SK-N-SH treated with all-trans-retinoic acid at 6 μM for 48 hours (cell line): ENCODE data around the gene OR2G3.

Source experiments
- ATAC-seq: fragments of 200-7000 bp; cut with Tn5 transposase; 3 replicates; pipeline ENCODE4 v1.9.1; 2020; ENCODE audit warnings: mild to moderate bottlenecking, moderate library complexity
- ARNTL ChIP-seq: fragments of 450-650 bp; formaldehyde crosslinking; IDR thresholded peaks from 2 replicates; pipeline ENCODE4 v1.5.0; 2020; ENCODE audit warnings: low read depth, mild to moderate bottlenecking, moderate library complexity, borderline replicate concordance
- BACH2 ChIP-seq: fragments of 250-450 bp; sonication (Bioruptor Pico); IDR thresholded peaks from 2 replicates; pipeline ENCODE4 v1.9.0; 2021; ENCODE audit warnings: mild to moderate bottlenecking, borderline replicate concordance
- CSDC2 ChIP-seq: fragments of 250-450 bp; sonication (Bioruptor Pico); IDR thresholded peaks from 2 replicates; pipeline ENCODE4 v1.5.0; 2020; ENCODE audit warnings: mild to moderate bottlenecking, moderate library complexity
- ESRRG ChIP-seq: fragments of 250-450 bp; sonication (Bioruptor Pico); IDR thresholded peaks from 2 replicates; pipeline ENCODE4 v1.6.1; 2021; ENCODE audit warnings: mild to moderate bottlenecking
- GLIS3 ChIP-seq: fragments of 250-450 bp; sonication (Bioruptor Pico); IDR thresholded peaks from 2 replicates; pipeline ENCODE4 v1.5.0; 2020; ENCODE audit warnings: mild to moderate bottlenecking, moderate library complexity
- ISL1 ChIP-seq: fragments of 250-450 bp; sonication (Bioruptor Pico); IDR thresholded peaks from 2 replicates; pipeline ENCODE4 v2.1.2; 2022; ENCODE audit warnings: mild to moderate bottlenecking, moderate library complexity
- PATZ1 ChIP-seq: fragments of 250-450 bp; sonication (Bioruptor Pico); IDR thresholded peaks from 2 replicates; pipeline ENCODE4 v1.8.0; 2020; ENCODE audit warnings: mild to moderate bottlenecking, moderate library complexity, borderline replicate concordance
- SNAI2 ChIP-seq: fragments of 250-450 bp; sonication (Bioruptor Pico); IDR thresholded peaks from 2 replicates; pipeline ENCODE4 v1.5.0; 2020; ENCODE audit warnings: mild to moderate bottlenecking, moderate library complexity
- TCF4 ChIP-seq: fragments of 250-450 bp; sonication (Bioruptor Pico); IDR thresholded peaks from 2 replicates; pipeline ENCODE4 v1.8.0; 2021; ENCODE audit warnings: mild to moderate bottlenecking, moderate library complexity, borderline replicate concordance
- TSHZ2 ChIP-seq: fragments of 250-450 bp; sonication (Bioruptor Pico); IDR thresholded peaks from 2 replicates; pipeline ENCODE4 v1.5.0; 2020; ENCODE audit warnings: mild to moderate bottlenecking, moderate library complexity
- ZC3H10 ChIP-seq: fragments of 250-450 bp; sonication (Bioruptor Pico); IDR thresholded peaks from 2 replicates; pipeline ENCODE4 v1.5.1; 2021; ENCODE audit warnings: mild to moderate bottlenecking, moderate library complexity
- ZFP3 ChIP-seq: fragments of 250-450 bp; sonication (Bioruptor Pico); IDR thresholded peaks from 2 replicates; pipeline ENCODE4 v1.5.0; 2020; ENCODE audit warnings: mild to moderate bottlenecking, moderate library complexity
- ZFP30 ChIP-seq: fragments of 450-650 bp; formaldehyde crosslinking; IDR thresholded peaks from 2 replicates; pipeline ENCODE4 v1.5.0; 2022; ENCODE audit warnings: mild to moderate bottlenecking, moderate library complexity
- ZNF565 ChIP-seq: fragments of 450-650 bp; formaldehyde crosslinking; conservative IDR thresholded peaks from 2 replicates; pipeline ENCODE4 v1.5.0; 2020; ENCODE audit warnings: low read depth, mild to moderate bottlenecking, moderate library complexity
- ZNF70 ChIP-seq: fragments of 450-650 bp; formaldehyde crosslinking; IDR thresholded peaks from 2 replicates; pipeline ENCODE4 v1.5.0; 2020; ENCODE audit warnings: mild to moderate bottlenecking, moderate library complexity
- ZNF8 ChIP-seq: fragments of 450-650 bp; formaldehyde crosslinking; IDR thresholded peaks from 2 replicates; pipeline ENCODE4 v1.5.0; 2020; ENCODE audit warnings: mild to moderate bottlenecking, moderate library complexity
- TF ChIP-seq, protein P1 (sequence below): fragments of 250-450 bp; sonication (Bioruptor Pico); IDR thresholded peaks from 2 replicates; pipeline ENCODE4 v1.5.1; 2021; ENCODE audit warnings: mild to moderate bottlenecking, moderate library complexity
- TF ChIP-seq, protein P2 (sequence below): fragments of 250-450 bp; sonication (Bioruptor Pico); IDR thresholded peaks from 2 replicates; pipeline ENCODE4 v1.8.0; 2021; ENCODE audit warnings: low read depth, mild to moderate bottlenecking, moderate library complexity, borderline replicate concordance
- TF ChIP-seq, protein P3 (sequence below): fragments of 250-450 bp; sonication (Bioruptor Pico); IDR thresholded peaks from 2 replicates; pipeline ENCODE4 v1.5.1; 2020; ENCODE audit warnings: low read depth, mild to moderate bottlenecking, moderate library complexity

The OR2G3 gene

GRCh38 chr1:247605286-247605685, at the start of gene OR2G3:
TSS of gene OR2G3 (plus strand) at chr1:247605586. CDS start at chr1:247605586, 0 bp downstream.
- ATAC-seq, result no peak

DNA sequence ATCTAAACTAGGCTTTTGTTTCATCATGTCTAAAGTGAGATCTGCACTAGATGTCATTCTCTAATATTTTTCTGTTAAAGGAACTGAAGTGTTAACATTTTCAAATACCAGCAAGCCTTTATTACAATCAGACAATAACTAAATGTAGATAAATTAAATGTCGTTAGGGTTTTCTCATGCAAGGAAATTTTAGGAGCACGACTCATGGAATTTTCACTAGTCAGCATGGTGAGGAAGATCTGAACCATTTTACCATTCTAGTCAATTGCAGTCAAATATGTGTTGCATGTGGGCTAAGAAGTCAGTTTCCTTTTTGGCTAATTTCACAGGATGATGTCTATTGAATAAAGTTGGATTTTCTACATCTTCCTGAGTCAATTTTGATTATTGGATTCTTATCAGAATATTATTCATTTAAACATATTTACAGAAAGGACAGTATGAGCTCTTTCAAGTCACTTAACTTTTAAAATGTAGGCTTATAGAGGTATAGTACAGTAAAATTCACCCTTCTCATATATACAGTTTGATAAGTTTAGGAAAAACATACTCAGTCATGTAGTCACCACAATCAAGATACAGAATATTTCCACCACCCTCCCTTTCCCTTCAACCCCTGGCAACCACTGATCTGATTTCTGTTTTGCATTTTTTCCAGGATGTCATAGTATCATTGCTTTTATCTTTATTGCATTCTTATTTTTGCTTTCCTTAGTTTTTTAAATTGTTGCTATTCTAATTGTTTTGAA, 47.3 kb upstream of the OR2G3 start:
- TF ChIP-seq ISL1 (CRISPR knock-in tag) (no peak), ESRRG (CRISPR knock-in tag) (no peak), SNAI2 (no peak), BACH2 (CRISPR knock-in tag) (no peak), ZFP30 (CRISPR knock-in tag) (no peak)
- TF ChIP-seq, protein P1, sequence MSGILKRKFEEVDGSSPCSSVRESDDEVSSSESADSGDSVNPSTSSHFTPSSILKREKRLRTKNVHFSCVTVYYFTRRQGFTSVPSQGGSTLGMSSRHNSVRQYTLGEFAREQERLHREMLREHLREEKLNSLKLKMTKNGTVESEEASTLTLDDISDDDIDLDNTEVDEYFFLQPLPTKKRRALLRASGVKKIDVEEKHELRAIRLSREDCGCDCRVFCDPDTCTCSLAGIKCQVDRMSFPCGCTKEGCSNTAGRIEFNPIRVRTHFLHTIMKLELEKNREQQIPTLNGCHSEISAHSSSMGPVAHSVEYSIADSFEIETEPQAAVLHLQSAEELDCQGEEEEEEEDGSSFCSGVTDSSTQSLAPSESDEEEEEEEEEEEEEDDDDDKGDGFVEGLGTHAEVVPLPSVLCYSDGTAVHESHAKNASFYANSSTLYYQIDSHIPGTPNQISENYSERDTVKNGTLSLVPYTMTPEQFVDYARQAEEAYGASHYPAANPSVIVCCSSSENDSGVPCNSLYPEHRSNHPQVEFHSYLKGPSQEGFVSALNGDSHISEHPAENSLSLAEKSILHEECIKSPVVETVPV (CRISPR knock-in tag), result no peak
- no peak for ATAC-seq

More at GRCh38 chr1:247605286-247605685, at the start of gene OR2G3:
- TF ChIP-seq CSDC2 (CRISPR knock-in tag), result no peak
- no peak for TF ChIP-seq ZFP30 (CRISPR knock-in tag)

GRCh38 chr1:247561711-247562110, 43.7 kb upstream of the OR2G3 start:
- TF ChIP-seq, protein P1 (CRISPR knock-in tag), result no peak
- TF ChIP-seq GLIS3 (CRISPR knock-in tag), result no peak
- TF ChIP-seq ZNF70 (CRISPR knock-in tag), result no peak
- TF ChIP-seq ZNF565 (CRISPR knock-in tag), result no peak
- no peak for ATAC-seq

DNA sequence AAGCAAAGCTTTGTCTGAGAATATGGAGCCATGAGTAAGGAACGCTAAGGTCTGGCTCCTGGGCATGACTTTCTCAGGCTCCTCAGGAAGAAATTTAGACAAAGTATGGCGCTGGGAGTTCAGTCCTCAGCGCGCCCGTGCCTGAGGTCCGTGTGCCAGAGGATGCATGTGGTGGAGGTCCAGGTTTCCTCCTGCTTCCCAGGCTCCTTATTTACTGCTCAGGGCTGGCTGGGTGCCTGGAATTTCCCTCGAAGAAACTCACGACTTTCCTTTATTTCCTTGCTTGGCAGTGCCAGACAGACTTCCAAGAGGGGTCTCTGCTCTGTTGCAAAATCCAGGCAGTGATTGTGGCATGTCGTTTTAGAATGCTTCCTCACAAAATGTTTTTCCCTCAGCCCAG, 43.2 kb upstream of the OR2G3 start:
- ATAC-seq, result no peak
- TF ChIP-seq ZNF70 (CRISPR knock-in tag) (no peak), CSDC2 (CRISPR knock-in tag) (no peak), ZFP3 (CRISPR knock-in tag) (no peak), ZNF565 (CRISPR knock-in tag) (no peak), ZNF8 (CRISPR knock-in tag) (no peak), ARNTL (CRISPR knock-in tag) (no peak), SNAI2 (no peak), ISL1 (CRISPR knock-in tag) (no peak), PATZ1 (CRISPR knock-in tag) (no peak), TCF4 (no peak), GLIS3 (CRISPR knock-in tag) (no peak), ZC3H10 (CRISPR knock-in tag) (no peak), TSHZ2 (CRISPR knock-in tag) (no peak), ESRRG (CRISPR knock-in tag) (no peak)
- TF ChIP-seq, protein P2, sequence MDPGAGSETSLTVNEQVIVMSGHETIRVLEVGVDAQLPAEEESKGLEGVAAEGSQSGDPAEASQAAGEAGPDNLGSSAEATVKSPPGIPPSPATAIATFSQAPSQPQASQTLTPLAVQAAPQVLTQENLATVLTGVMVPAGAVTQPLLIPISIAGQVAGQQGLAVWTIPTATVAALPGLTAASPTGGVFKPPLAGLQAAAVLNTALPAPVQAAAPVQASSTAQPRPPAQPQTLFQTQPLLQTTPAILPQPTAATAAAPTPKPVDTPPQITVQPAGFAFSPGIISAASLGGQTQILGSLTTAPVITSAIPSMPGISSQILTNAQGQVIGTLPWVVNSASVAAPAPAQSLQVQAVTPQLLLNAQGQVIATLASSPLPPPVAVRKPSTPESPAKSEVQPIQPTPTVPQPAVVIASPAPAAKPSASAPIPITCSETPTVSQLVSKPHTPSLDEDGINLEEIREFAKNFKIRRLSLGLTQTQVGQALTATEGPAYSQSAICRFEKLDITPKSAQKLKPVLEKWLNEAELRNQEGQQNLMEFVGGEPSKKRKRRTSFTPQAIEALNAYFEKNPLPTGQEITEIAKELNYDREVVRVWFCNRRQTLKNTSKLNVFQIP (CRISPR knock-in tag), result no peak
- TF ChIP-seq, protein P3, sequence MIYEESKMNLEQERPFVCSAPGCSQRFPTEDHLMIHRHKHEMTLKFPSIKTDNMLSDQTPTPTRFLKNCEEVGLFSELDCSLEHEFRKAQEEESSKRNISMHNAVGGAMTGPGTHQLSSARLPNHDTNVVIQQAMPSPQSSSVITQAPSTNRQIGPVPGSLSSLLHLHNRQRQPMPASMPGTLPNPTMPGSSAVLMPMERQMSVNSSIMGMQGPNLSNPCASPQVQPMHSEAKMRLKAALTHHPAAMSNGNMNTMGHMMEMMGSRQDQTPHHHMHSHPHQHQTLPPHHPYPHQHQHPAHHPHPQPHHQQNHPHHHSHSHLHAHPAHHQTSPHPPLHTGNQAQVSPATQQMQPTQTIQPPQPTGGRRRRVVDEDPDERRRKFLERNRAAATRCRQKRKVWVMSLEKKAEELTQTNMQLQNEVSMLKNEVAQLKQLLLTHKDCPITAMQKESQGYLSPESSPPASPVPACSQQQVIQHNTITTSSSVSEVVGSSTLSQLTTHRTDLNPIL (CRISPR knock-in tag), result no peak
